Measurements from ENCODE around the gene ANXA8. TPM values are rescaled to one million over a fixed set of nuclear protein-coding genes. Genes with fewer than 3 reads are reported as not detected.

Gene ANXA8
- total and polyA plus RNA-seq, 2 donors (not counting 1 experiment from before 2014, with no cell fraction given), result 0.08 TPM; not detected in 1

- Histone ChIP-seq H3K9ac (ENCODE audit: insufficient read depth, low read length) (no peak overlapping the region), H4K20me1 (ENCODE audit: control insufficient read depth, extremely low read depth, insufficient read depth, low read length) (no peaks in the 10 kb centered on the region), H3K4me2 (ENCODE audit: extremely low read depth, insufficient read depth, low read length) (no peak overlapping the region), H3K36me3 (ENCODE audit: control insufficient read depth, insufficient read depth, low read length) (no peaks in the 10 kb centered on the region), H3K9me3 (ENCODE audit: control insufficient read depth, insufficient read depth, low read depth, low read length) (no peaks in the 10 kb centered on the region), H3K27me3 (ENCODE audit: control insufficient read depth, insufficient read depth, low read length) (no peaks in the 10 kb centered on the region), H3K4me1 (ENCODE audit: control insufficient read depth, extremely low read depth, insufficient read depth, low read length) (no peaks in the 10 kb centered on the region), H3K79me2 (ENCODE audit: control insufficient read depth, insufficient read depth, low read length) (no peaks in the 10 kb centered on the region), H2AFZ (ENCODE audit: low read length) (no peak overlapping the region), H3K27ac (ENCODE audit: insufficient read depth, low read length) (no peak overlapping the region), H3K4me3 (replicated peaks in 1 of 4; ENCODE audit: control extremely low read depth in 1 of 4, insufficient read depth in 1 of 4, low read depth in 3 of 4, low read length in 4 of 4) (no peak overlapping the region)
- no peak for DNase-seq (ENCODE audit: low read depth in 2 of 2)
- TF ChIP-seq CTCF (conservative IDR thresholded peaks at IDR 0.05 in 1 of 2, IDR thresholded peaks at IDR 0.05 in 1 of 2; ENCODE audit: low read depth in 1 of 2, low read length in 2 of 2), result no peak
Measured at GRCh38 chr10:47418321-47418720, 65.6 kb downstream of the ANXA8 start.

Other genes starting within 250 kb of the ANXA8 start
- 8.0 and 25.1 TPM in 2 replicates for gene GDF10, start 183.9 kb downstream of the ANXA8 start, total RNA-seq
- gene GDF10, start 183.9 kb downstream of the ANXA8 start, polyA plus RNA-seq, result 6.2 and 16.2 TPM in 2 replicates
- not detected in 2 replicates for gene GDF2, start 161.7 kb downstream of the ANXA8 start, total RNA-seq
- gene GDF2, start 161.7 kb downstream of the ANXA8 start, polyA plus RNA-seq, result not detected in 2 replicates
- not detected in 2 replicates for gene RBP3, start 135.8 kb downstream of the ANXA8 start, total RNA-seq
- not detected in 2 replicates for gene RBP3, start 135.8 kb downstream of the ANXA8 start, polyA plus RNA-seq
- gene ZNF488, start 99.8 kb downstream of the ANXA8 start, total RNA-seq, result under 0.01 TPM in 1 of 2 replicates, not detected in the other
- gene ZNF488, start 99.8 kb downstream of the ANXA8 start, polyA plus RNA-seq, result 0.07 TPM in 2 replicates
- gene FAM25G, start 7.6 kb upstream of the ANXA8 start, total RNA-seq, result not detected in 2 replicates
- gene FAM25G, start 7.6 kb upstream of the ANXA8 start, polyA plus RNA-seq, result not detected in 2 replicates
- 2.1 and 2.8 TPM in 2 replicates for gene AGAP9, start 39.5 kb upstream of the ANXA8 start, total RNA-seq
- gene AGAP9, start 39.5 kb upstream of the ANXA8 start, polyA plus RNA-seq, result 3.2 and 3.4 TPM in 2 replicates